ENCODE results near the gene STT3B. TPM values are rescaled to one million over a fixed set of nuclear protein-coding genes. Genes with fewer than 3 reads are reported as not detected.

STT3B gene
- total RNA-seq, 1 donor from 2014 or later: 140 TPM

- intact Hi-C loops (cut with micrococcal nuclease): loop anchor here (2.0 to 10.0 kb wide), 8 partner anchors 303 to 1155 kb away; partner anchors contain the start of genes CNOT10, OSBPL10 and ZNF860
- H3K4me1 Mint-ChIP-seq (ENCODE audit: low read depth): peaks cover 6% of the 10 kb centered on the region
- DNase-seq (ENCODE audit: low spot score): no peak
- no peaks in the 10 kb centered on the region for H3K9me3 Mint-ChIP-seq
- no peak overlapping the region for H3K27ac Mint-ChIP-seq
- peaks cover 2% of the 10 kb centered on the region for H3K36me3 Mint-ChIP-seq (ENCODE audit: low read depth)
- H3K4me3 Mint-ChIP-seq: no peak overlapping the region
- no peaks in the 10 kb centered on the region for H3K27me3 Mint-ChIP-seq (ENCODE audit: insufficient read depth)
Measured at GRCh38 chr3:31530039-31530959, 2.4 kb upstream of the STT3B start.

GRCh38 chr3:31530960-31531335 is 1.8 kb upstream of the STT3B start:
- H3K9me3 Mint-ChIP-seq: no peaks in the 10 kb centered on the region
- H3K36me3 Mint-ChIP-seq (ENCODE audit: low read depth): peaks cover 4% of the 10 kb centered on the region
- intact Hi-C loops (cut with micrococcal nuclease): loop anchor here (1.0 to 10.0 kb wide), 11 partner anchors 279 to 1154 kb away; partner anchors contain the start of genes CNOT10, OSBPL10 and ZNF860
- H3K27ac Mint-ChIP-seq: peak overlapping the region; percentile 99
- peaks cover 9% of the 10 kb centered on the region for H3K4me1 Mint-ChIP-seq (ENCODE audit: low read depth)
- no peaks in the 10 kb centered on the region for H3K27me3 Mint-ChIP-seq (ENCODE audit: insufficient read depth)
- DNase-seq (ENCODE audit: low spot score): no peak
- H3K4me3 Mint-ChIP-seq: no peak overlapping the region

GRCh38 chr3:31531452-31531991 is 1.2 kb upstream of the STT3B start:
- H3K27me3 Mint-ChIP-seq (ENCODE audit: insufficient read depth): no peaks in the 10 kb centered on the region
- peaks cover 15% of the 10 kb centered on the region for H3K4me1 Mint-ChIP-seq (ENCODE audit: low read depth)
- peaks cover 9% of the 10 kb centered on the region for H3K36me3 Mint-ChIP-seq (ENCODE audit: low read depth)
- no peak for DNase-seq (ENCODE audit: low spot score)
- peak overlapping the region; percentile 99 for H3K27ac Mint-ChIP-seq
- H3K4me3 Mint-ChIP-seq: no peak overlapping the region
- intact Hi-C loops (cut with micrococcal nuclease): loop anchor here (1.0 to 10.0 kb wide), 11 partner anchors 279 to 1153 kb away; partner anchors contain the start of genes CNOT10, OSBPL10 and ZNF860
- no peaks in the 10 kb centered on the region for H3K9me3 Mint-ChIP-seq

DNA sequence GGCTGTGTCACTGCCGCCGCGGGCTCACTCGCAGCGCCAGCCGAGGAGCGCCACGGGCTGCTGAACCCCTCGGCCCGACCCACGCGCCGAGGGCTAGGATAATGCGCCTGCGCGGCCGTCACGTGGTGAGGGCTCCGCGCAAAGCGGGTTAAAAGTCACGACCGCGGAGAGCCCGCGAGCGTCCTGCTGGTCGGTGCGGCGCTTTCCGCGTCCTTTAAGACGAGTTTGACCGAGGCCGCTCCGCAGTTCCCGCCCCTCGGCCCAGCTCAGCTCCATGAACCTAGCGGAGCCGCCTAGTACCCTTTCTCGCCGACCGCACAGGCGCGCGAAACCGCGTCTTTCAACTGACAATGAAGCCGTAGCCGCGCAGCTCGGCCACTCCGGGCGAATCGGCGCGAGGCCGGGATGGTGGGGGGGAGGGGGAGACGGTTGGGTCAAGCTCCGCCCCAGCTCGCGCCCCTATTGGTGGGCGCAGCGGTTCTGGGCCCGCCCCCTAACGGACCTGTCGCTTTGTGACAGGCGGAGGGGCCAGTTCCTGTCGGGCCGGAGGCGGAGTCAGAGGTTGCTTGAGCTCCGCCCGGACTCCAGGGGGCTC is 636 bp upstream of the STT3B start:
- no peak overlapping the region for H3K4me3 Mint-ChIP-seq
- H3K4me1 Mint-ChIP-seq (ENCODE audit: low read depth): peaks cover 21% of the 10 kb centered on the region
- H3K9me3 Mint-ChIP-seq: no peaks in the 10 kb centered on the region
- H3K36me3 Mint-ChIP-seq (ENCODE audit: low read depth): peaks cover 10% of the 10 kb centered on the region
- H3K27me3 Mint-ChIP-seq (ENCODE audit: insufficient read depth): no peaks in the 10 kb centered on the region
- peak; percentile 98 for DNase-seq (ENCODE audit: low spot score)
- intact Hi-C loops (cut with micrococcal nuclease): loop anchor here (1.0 to 10.0 kb wide), 19 partner anchors 59 to 1909 kb away; partner anchors contain the start of genes CNOT10, GPD1L, OSBPL10 and UBP1
- peak overlapping the region; percentile 99 for H3K27ac Mint-ChIP-seq

DNA sequence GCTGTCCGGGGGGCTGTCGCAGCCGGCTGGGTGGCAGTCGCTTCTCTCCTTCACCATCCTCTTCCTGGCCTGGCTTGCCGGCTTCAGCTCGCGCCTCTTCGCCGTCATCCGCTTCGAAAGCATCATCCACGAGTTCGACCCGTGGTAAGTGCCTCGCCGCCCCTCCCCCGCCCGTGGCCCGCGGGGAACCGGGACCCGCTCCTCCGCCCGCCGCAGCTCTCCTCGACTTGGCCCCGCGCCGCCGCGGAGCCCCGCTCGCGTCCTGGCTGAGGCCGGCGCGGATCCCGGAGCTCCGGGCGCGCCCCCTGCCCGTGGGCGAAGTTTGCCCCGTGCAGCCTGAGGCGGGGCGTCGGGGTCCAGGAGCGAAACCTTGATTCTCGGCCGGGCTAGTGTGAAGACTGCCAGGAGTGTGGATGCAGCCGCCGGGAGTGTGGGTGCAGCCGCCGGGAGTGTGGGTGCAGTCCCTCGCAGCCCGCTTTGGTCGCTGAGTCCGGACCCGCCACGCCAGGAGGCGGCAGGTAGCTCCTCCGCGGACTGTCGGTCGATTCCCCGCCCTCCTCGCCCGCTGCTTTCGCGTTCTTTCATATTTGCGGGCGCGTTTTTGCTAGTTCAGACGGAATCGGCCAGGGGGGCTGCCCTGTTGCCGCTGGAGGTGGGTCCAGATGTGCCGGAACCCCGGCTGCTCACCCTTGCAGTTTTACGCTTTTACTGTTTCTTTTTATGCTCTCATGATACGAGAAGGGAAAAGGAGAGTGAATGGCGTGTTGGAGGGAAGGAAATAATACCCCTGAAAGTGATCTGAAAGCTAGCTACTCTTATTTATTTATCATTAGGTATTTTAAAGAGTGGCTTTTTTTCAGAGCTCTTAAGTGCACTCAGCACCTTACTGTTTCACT is 692 bp downstream of the STT3B start:
- Mint-ChIP-seq H3K4me3 (peak overlapping the region; percentile 99), H3K27ac (peak overlapping the region; percentile 97), H3K4me1 (ENCODE audit: low read depth) (peaks cover 34% of the 10 kb centered on the region), H3K36me3 (ENCODE audit: low read depth) (peaks cover 15% of the 10 kb centered on the region), H3K27me3 (ENCODE audit: insufficient read depth) (no peaks in the 10 kb centered on the region), H3K9me3 (no peaks in the 10 kb centered on the region)
- intact Hi-C loops (cut with micrococcal nuclease): loop anchor here (1.0 to 10.0 kb wide), 11 partner anchors 27 to 1907 kb away; partner anchors contain the start of genes CNOT10, GPD1L, OSBPL10 and UBP1
- DNase-seq (ENCODE audit: low spot score): peak; percentile 52

GRCh38 chr3:31534065-31534425 is 1.3 kb downstream of the STT3B start:
- Mint-ChIP-seq H3K4me3 (peak overlapping the region; percentile 99), H3K9me3 (no peaks in the 10 kb centered on the region), H3K27me3 (ENCODE audit: insufficient read depth) (no peaks in the 10 kb centered on the region), H3K4me1 (ENCODE audit: low read depth) (peaks cover 40% of the 10 kb centered on the region), H3K27ac (peak overlapping the region; percentile 97), H3K36me3 (ENCODE audit: low read depth) (peaks cover 17% of the 10 kb centered on the region)
- intact Hi-C loops (cut with micrococcal nuclease): loop anchor here (1.0 to 10.0 kb wide), 8 partner anchors 26 to 1151 kb away; partner anchors contain the start of genes CNOT10, OSBPL10 and ZNF860
- no peak for DNase-seq (ENCODE audit: low spot score)

DNA sequence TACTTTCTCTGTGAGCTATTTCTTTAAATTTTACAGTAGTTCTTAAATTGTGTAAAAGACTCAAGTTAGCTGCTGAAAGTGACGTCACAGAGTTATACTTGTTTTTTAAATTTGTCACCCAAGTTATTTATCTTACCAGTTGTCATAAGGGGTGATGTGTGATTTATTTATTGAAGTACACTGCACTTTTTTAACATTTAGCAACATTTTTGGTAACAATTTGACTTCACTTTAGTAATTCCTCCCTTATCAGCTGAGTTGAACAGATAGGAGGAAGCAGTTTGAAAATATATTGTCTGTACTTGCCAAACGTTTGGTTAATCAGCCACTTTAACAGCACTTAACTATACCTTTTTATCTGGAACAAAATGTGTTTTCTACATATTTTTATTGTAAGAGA is 3.8 kb downstream of the STT3B start:
- Mint-ChIP-seq H3K27ac (peak overlapping the region; percentile 77), H3K4me3 (peak overlapping the region; percentile 99), H3K27me3 (ENCODE audit: insufficient read depth) (no peaks in the 10 kb centered on the region), H3K9me3 (no peaks in the 10 kb centered on the region), H3K36me3 (ENCODE audit: low read depth) (peaks cover 21% of the 10 kb centered on the region), H3K4me1 (ENCODE audit: low read depth) (peaks cover 64% of the 10 kb centered on the region)
- no peak for DNase-seq (ENCODE audit: low spot score)
- intact Hi-C loops (cut with micrococcal nuclease): loop anchor here (1.0 to 10.0 kb wide), 4 partner anchors 378 to 1148 kb away; partner anchors contain the start of genes CNOT10, OSBPL10 and ZNF860

- intact Hi-C loops (cut with micrococcal nuclease): loop anchor here (10.0 kb wide), 3 partner anchors 376 to 1146 kb away; partner anchors contain the start of genes CNOT10, OSBPL10 and ZNF860
- Mint-ChIP-seq H3K36me3 (ENCODE audit: low read depth) (peaks cover 29% of the 10 kb centered on the region), H3K27me3 (ENCODE audit: insufficient read depth) (no peaks in the 10 kb centered on the region), H3K9me3 (no peaks in the 10 kb centered on the region), H3K4me1 (ENCODE audit: low read depth) (peaks cover 80% of the 10 kb centered on the region), H3K27ac (peak overlapping the region; percentile 63), H3K4me3 (peak overlapping the region; percentile 59)
- DNase-seq (ENCODE audit: low spot score): no peak
Measured at GRCh38 chr3:31538801-31539200, 6.1 kb downstream of the STT3B start.

DNA sequence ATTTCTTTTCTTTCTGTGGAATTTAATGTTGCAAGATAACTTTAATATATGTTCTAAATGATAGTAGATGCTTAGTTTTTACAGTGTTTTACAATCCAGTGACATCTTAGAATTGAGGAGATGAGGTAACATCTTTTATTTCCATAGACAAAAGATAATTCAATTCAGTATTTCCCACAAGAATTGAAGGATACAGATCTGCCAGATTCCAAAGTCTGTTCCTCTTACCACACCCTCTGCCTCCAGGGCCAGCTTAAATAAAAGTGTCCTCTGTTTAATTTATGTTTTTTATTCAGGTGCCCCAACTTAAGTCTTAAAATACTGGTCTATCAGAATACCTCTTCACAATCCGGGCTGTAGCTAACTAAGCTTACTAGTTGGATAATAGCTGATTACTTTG is 6.5 kb downstream of the STT3B start:
- DNase-seq (ENCODE audit: low spot score): no peak
- H3K27ac Mint-ChIP-seq: no peak overlapping the region
- H3K4me3 Mint-ChIP-seq: peak overlapping the region; percentile 59

GRCh38 chr3:31541089-31541488 is 8.4 kb downstream of the STT3B start:
- no peaks in the 10 kb centered on the region for H3K27me3 Mint-ChIP-seq (ENCODE audit: insufficient read depth)
- H3K27ac Mint-ChIP-seq: no peak overlapping the region
- H3K36me3 Mint-ChIP-seq (ENCODE audit: low read depth): peaks cover 26% of the 10 kb centered on the region
- H3K9me3 Mint-ChIP-seq: no peaks in the 10 kb centered on the region
- intact Hi-C loops (cut with micrococcal nuclease): no loop called here
- DNase-seq (ENCODE audit: low spot score): no peak
- no peak overlapping the region for H3K4me3 Mint-ChIP-seq
- H3K4me1 Mint-ChIP-seq (ENCODE audit: low read depth): peaks cover 90% of the 10 kb centered on the region

More for the DNA sequence above, 6.5 kb downstream of the STT3B start:
- Mint-ChIP-seq H3K27me3 (ENCODE audit: insufficient read depth) (no peaks in the 10 kb centered on the region), H3K4me1 (ENCODE audit: low read depth) (peaks cover 81% of the 10 kb centered on the region), H3K9me3 (no peaks in the 10 kb centered on the region), H3K36me3 (ENCODE audit: low read depth) (peaks cover 29% of the 10 kb centered on the region)
- intact Hi-C loops (cut with micrococcal nuclease): loop anchor here (10.0 kb wide), 3 partner anchors 376 to 1146 kb away; partner anchors contain the start of genes CNOT10, OSBPL10 and ZNF860

- H3K36me3 Mint-ChIP-seq (ENCODE audit: low read depth): peaks cover 24% of the 10 kb centered on the region
- no peak overlapping the region for H3K4me3 Mint-ChIP-seq
- no peak for DNase-seq (ENCODE audit: low spot score)
- intact Hi-C loops (cut with micrococcal nuclease): no loop called here
- H3K27ac Mint-ChIP-seq: no peak overlapping the region
- peaks cover 90% of the 10 kb centered on the region for H3K4me1 Mint-ChIP-seq (ENCODE audit: low read depth)
- H3K9me3 Mint-ChIP-seq: no peaks in the 10 kb centered on the region
- H3K27me3 Mint-ChIP-seq (ENCODE audit: insufficient read depth): no peaks in the 10 kb centered on the region
Measured at GRCh38 chr3:31542246-31542645, 9.5 kb downstream of the STT3B start.

GRCh38 chr3:31543375-31543774 is 10.7 kb downstream of the STT3B start:
- peaks cover 89% of the 10 kb centered on the region for H3K4me1 Mint-ChIP-seq (ENCODE audit: low read depth)
- H3K27ac Mint-ChIP-seq: no peak overlapping the region
- DNase-seq (ENCODE audit: low spot score): no peak
- intact Hi-C loops (cut with micrococcal nuclease): no loop called here
- H3K27me3 Mint-ChIP-seq (ENCODE audit: insufficient read depth): no peaks in the 10 kb centered on the region
- peaks cover 21% of the 10 kb centered on the region for H3K36me3 Mint-ChIP-seq (ENCODE audit: low read depth)
- H3K9me3 Mint-ChIP-seq: no peaks in the 10 kb centered on the region
- no peak overlapping the region for H3K4me3 Mint-ChIP-seq
